HEK293T (cell line): ENCODE results near the gene APOBEC3A.

Experiments
- CTCF ChIA-PET: fragments of 350-600 bp; formaldehyde crosslinking; extraction: SDS; loops from one replicate; lab custom pipeline; 2021; ENCODE audit warnings: antibody characterized with exemption, inconsistent platforms; lab: Yijun Ruan, JAX
- POLR2A ChIA-PET: fragments of 350-600 bp; formaldehyde crosslinking; extraction: SDS; loops from one replicate; lab custom pipeline; 2020; ENCODE audit warnings: antibody characterized with exemption, inconsistent platforms; lab: Yijun Ruan, JAX
- DNase-seq: peaks from one replicate; pipeline ENCODE4 v3.0.0; 2012; ENCODE audit warnings: mixed read lengths; ENCODE audit errors: extremely low spot score
- ARNT ChIP-seq: fragments of 450-650 bp; IDR thresholded peaks from 2 replicates; pipeline ENCODE4 v1.6.1; 2017; ENCODE audit warnings: mild to moderate bottlenecking
- BHLHE40 ChIP-seq: fragments of 450-650 bp; IDR thresholded peaks from 2 replicates; pipeline ENCODE4 v1.6.1; 2016; ENCODE audit warnings: mild to moderate bottlenecking, moderate library complexity, borderline replicate concordance
- CTBP1 ChIP-seq: fragments of 450-650 bp; IDR thresholded peaks from 2 replicates; pipeline ENCODE4 v1.6.1; 2016; ENCODE audit warnings: borderline replicate concordance
- ELF4 ChIP-seq: fragments of 450-650 bp; IDR thresholded peaks from 2 replicates; pipeline ENCODE4 v1.6.1; 2017; ENCODE audit warnings: antibody characterized with exemption
- FOXA1 ChIP-seq: fragments of 450-650 bp; IDR thresholded peaks from 2 replicates; pipeline ENCODE4 v1.6.1; 2016; ENCODE audit warnings: mild to moderate bottlenecking
- FOXK2 ChIP-seq: fragments of 450-650 bp; IDR thresholded peaks from 2 replicates; pipeline ENCODE4 v1.6.1; 2016; ENCODE audit warnings: mild to moderate bottlenecking
- FOXM1 ChIP-seq: fragments of 450-650 bp; IDR thresholded peaks from 2 replicates; pipeline ENCODE4 v1.6.1; 2017; ENCODE audit warnings: mild to moderate bottlenecking, borderline replicate concordance
- HDGF ChIP-seq: fragments of 450-650 bp; IDR thresholded peaks from 2 replicates; pipeline ENCODE4 v1.6.1; 2017; ENCODE audit warnings: antibody characterized with exemption, borderline replicate concordance
- L3MBTL2 ChIP-seq: fragments of 450-650 bp; conservative IDR thresholded peaks from 2 replicates; pipeline ENCODE4 v1.6.1; 2016; ENCODE audit warnings: mild to moderate bottlenecking
- LEF1 ChIP-seq: fragments of 450-650 bp; IDR thresholded peaks from 2 replicates; pipeline ENCODE4 v1.6.1; 2017; ENCODE audit warnings: mild to moderate bottlenecking, borderline replicate concordance
- NFRKB ChIP-seq: fragments of 450-650 bp; IDR thresholded peaks from 2 replicates; pipeline ENCODE4 v1.6.1; 2016; ENCODE audit warnings: mild to moderate bottlenecking, moderate library complexity
- PKNOX1 ChIP-seq: fragments of 450-650 bp; IDR thresholded peaks from 2 replicates; pipeline ENCODE4 v1.6.1; 2016
- SP1 ChIP-seq: fragments of 450-650 bp; IDR thresholded peaks from 2 replicates; pipeline ENCODE4 v1.6.1; 2017
- SUZ12 ChIP-seq: fragments of 450-650 bp; IDR thresholded peaks from 2 replicates; pipeline ENCODE4 v1.6.1; 2016; ENCODE audit warnings: mild to moderate bottlenecking
- TARDBP ChIP-seq: fragments of 450-650 bp; IDR thresholded peaks from 2 replicates; pipeline ENCODE4 v1.6.1; 2016
- ZNF384 ChIP-seq: fragments of 450-650 bp; IDR thresholded peaks from 2 replicates; pipeline ENCODE4 v1.6.1; 2016

Gene APOBEC3A

GRCh38 chr22:38967451-38968450 is 10.3 kb downstream of the APOBEC3A start:
- ChIA-PET POLR2A (no interaction called here), CTCF (no interaction called here)
- no peak for DNase-seq
- no peak for TF ChIP-seq FOXK2
- no peak for TF ChIP-seq SUZ12
- TF ChIP-seq FOXA1, result no peak
- no peak for TF ChIP-seq FOXM1
- no peak for TF ChIP-seq TARDBP
- no peak for TF ChIP-seq SP1
- no peak for TF ChIP-seq ZNF384
- no peak for TF ChIP-seq L3MBTL2
- no peak for TF ChIP-seq ARNT
- no peak for TF ChIP-seq LEF1
- no peak for TF ChIP-seq ELF4
- no peak for TF ChIP-seq PKNOX1
- TF ChIP-seq HDGF, result no peak
- TF ChIP-seq CTBP1, result no peak
- TF ChIP-seq BHLHE40, result no peak
- TF ChIP-seq NFRKB, result no peak

- no peak for DNase-seq
- ChIA-PET CTCF (no interaction called here), POLR2A (interaction anchor here (1.1 kb wide), 1 partner anchor 97 kb away, joined by 3 read pairs; the partner anchor contains the start of gene CBX6)
- TF ChIP-seq HDGF (no peak), SP1 (no peak), FOXA1 (no peak)
Observed at GRCh38 chr22:38968801-38969200, 11.4 kb downstream of the APOBEC3A start.

- DNase-seq, result no peak
- ChIA-PET POLR2A (no interaction called here), CTCF (no interaction called here)
- TF ChIP-seq LEF1, result no peak
- no peak for TF ChIP-seq SUZ12
- TF ChIP-seq ELF4, result no peak
- TF ChIP-seq PKNOX1, result no peak
- TF ChIP-seq HDGF, result no peak
Observed at GRCh38 chr22:38970551-38970950, 13.1 kb downstream of the APOBEC3A start.

GRCh38 chr22:38971202-38971601 is 13.8 kb downstream of the APOBEC3A start:
- POLR2A ChIA-PET, result no interaction called here
- no peak for DNase-seq
- CTCF ChIA-PET, result interaction anchor here (0.6 kb wide), 1 partner anchor 208 kb away, joined by 3 read pairs; no protein-coding TSS in a partner anchor
- TF ChIP-seq LEF1 (no peak), ARNT (no peak), BHLHE40 (no peak), CTBP1 (no peak), L3MBTL2 (no peak), NFRKB (no peak), ZNF384 (no peak), HDGF (no peak), SP1 (no peak), FOXK2 (no peak), ELF4 (no peak), PKNOX1 (no peak), TARDBP (no peak), FOXM1 (no peak), SUZ12 (no peak), FOXA1 (no peak)

- CTCF ChIA-PET, result no interaction called here
- DNase-seq, result no peak
- TF ChIP-seq FOXK2, result no peak
- no peak for TF ChIP-seq L3MBTL2
- no peak for TF ChIP-seq SP1
- no peak for TF ChIP-seq HDGF
- no peak for TF ChIP-seq SUZ12
- TF ChIP-seq BHLHE40, result no peak
- TF ChIP-seq TARDBP, result no peak
- POLR2A ChIA-PET, result no interaction called here
Observed at GRCh38 chr22:38971791-38972190, 14.4 kb downstream of the APOBEC3A start.

- DNase-seq, result no peak
- ChIA-PET POLR2A (no interaction called here), CTCF (interaction anchor here (0.6 kb wide), 1 partner anchor 103 kb away, joined by 3 read pairs; no protein-coding TSS in a partner anchor)
- TF ChIP-seq L3MBTL2 (no peak), FOXA1 (no peak), LEF1 (no peak), TARDBP (no peak)
Observed at GRCh38 chr22:38972558-38972957, 15.1 kb downstream of the APOBEC3A start.
